OCI-LY7 (cell line): ENCODE data around the gene BSPRY. TPM values are rescaled to one million over a fixed set of nuclear protein-coding genes. Genes with fewer than 3 reads are reported as not detected.

Source experiments
- BruUV-seq: library from RNA; stranded (reverse); fragments of 400-500 nt; replicated peaks from 2 replicates; lab custom pipeline; 2021; lab: Mats Ljungman, UMichigan
- CTCF ChIA-PET: fragments of 300-600 bp; sonication (Branson Sonifier 250); formaldehyde crosslinking; loops from one replicate; lab custom pipeline; 2022; ENCODE audit warnings: antibody characterized with exemption; ENCODE audit not compliant: unreplicated experiment; lab: Charles Lee
- POLR2A ChIA-PET: fragments of 300-600 bp; sonication (Branson Sonifier 250); formaldehyde crosslinking; loops from one replicate; lab custom pipeline; 2022; ENCODE audit warnings: antibody characterized with exemption; lab: Charles Lee
- DNase-seq: peaks from one replicate; pipeline ENCODE4 v3.0.0-alpha.2; 2015; ENCODE audit warnings: low spot score
- H2AFZ ChIP-seq: fragments of 200-600 bp; sonication (generic), shearing (Covaris generic); 2 replicates; pipeline ENCODE4 v1.6.1; 2014; ENCODE audit warnings: mild to moderate bottlenecking, antibody characterized with exemption, low read length, moderate library complexity
- H3K27ac ChIP-seq: fragments of 200-600 bp; sonication (generic); 2 replicates; pipeline ENCODE4 v1.5.1; 2014; ENCODE audit warnings: mixed run types, low read depth, mild to moderate bottlenecking, moderate library complexity, low read length, inconsistent platforms; ENCODE audit not compliant: poor library complexity, severe bottlenecking
- H3K36me3 ChIP-seq: fragments of 200-600 bp; sonication (generic); 2 replicates; pipeline ENCODE4 v1.6.1; 2014; ENCODE audit warnings: mild to moderate bottlenecking, antibody characterized with exemption, low read length, moderate library complexity, mixed read lengths; ENCODE audit not compliant: insufficient read depth
- H3K4me1 ChIP-seq: fragments of 200-600 bp; sonication (generic); 2 replicates; pipeline ENCODE4 v1.5.1; 2014; ENCODE audit warnings: mild to moderate bottlenecking, low read length; ENCODE audit not compliant: insufficient read depth, poor library complexity, severe bottlenecking
- H3K4me2 ChIP-seq: fragments of 200-600 bp; sonication (generic); 2 replicates; pipeline ENCODE4 v1.6.1; 2014; ENCODE audit warnings: mild to moderate bottlenecking, low read length
- H3K4me3 ChIP-seq: fragments of 200-600 bp; sonication (generic); 2 replicates; pipeline ENCODE4 v1.5.1; 2014; ENCODE audit warnings: mild to moderate bottlenecking, low read depth, low read length; ENCODE audit not compliant: poor library complexity, severe bottlenecking
- H3K79me2 ChIP-seq: fragments of 200-600 bp; sonication (generic); 2 replicates; pipeline ENCODE4 v1.6.1; 2016; ENCODE audit warnings: low read depth, mild to moderate bottlenecking, low read length, moderate library complexity, mixed read lengths; ENCODE audit not compliant: insufficient read depth
- H3K9me2 ChIP-seq: fragments of 200-600 bp; sonication (generic); 2 replicates; pipeline ENCODE4 v1.6.1; 2016; ENCODE audit warnings: mild to moderate bottlenecking, low read length, mixed read lengths; ENCODE audit not compliant: insufficient read depth
- H3K9me3 ChIP-seq: fragments of 200-600 bp; sonication (generic); 2 replicates; pipeline ENCODE4 v1.6.1; 2014; ENCODE audit warnings: mild to moderate bottlenecking, mixed run types, low read length, mixed read lengths
- H4K20me1 ChIP-seq: fragments of 200-600 bp; sonication (generic); 2 replicates; pipeline ENCODE4 v1.6.1; 2014; ENCODE audit warnings: mild to moderate bottlenecking, antibody characterized with exemption, low read length, moderate library complexity, mixed read lengths; ENCODE audit not compliant: insufficient read depth
- EZH2phosphoT487 ChIP-seq: fragments of 200-600 bp; sonication (generic); IDR thresholded peaks from 2 replicates; pipeline ENCODE4 v1.6.1; 2018; ENCODE audit warnings: low read depth, borderline replicate concordance, mild to moderate bottlenecking, mixed run types, antibody characterized with exemption, low read length, moderate library complexity, mixed read lengths
- intact Hi-C: fragments of 100-400 bp; cut with micrococcal nuclease; formaldehyde crosslinking; loops from one replicate; pipeline ENCODE4 v1.10.0; 2022; ENCODE audit not compliant: unreplicated experiment
- total RNA-seq, 2 experiments: library from RNA; depleted of rRNA in 1 of 2; stranded (reverse); fragments of >200 nt in 1 of 2; shearing (Covaris generic) in 1 of 2; gene quantifications; 2 replicates each; pipeline ENCODE4 v1.2.3, GENCODE V29; 2014 to 2022
- TF ChIP-seq, protein P1 (sequence below): fragments of 200-600 bp; sonication (generic); conservative IDR thresholded peaks from 2 replicates; pipeline ENCODE4 v1.5.1; 2014; ENCODE audit warnings: mild to moderate bottlenecking, antibody characterized with exemption, low read length, moderate library complexity, mixed read lengths

BSPRY gene
- total RNA-seq, 2 experiments from 2014 or later, result 0.54 to 0.82 TPM

DNA sequence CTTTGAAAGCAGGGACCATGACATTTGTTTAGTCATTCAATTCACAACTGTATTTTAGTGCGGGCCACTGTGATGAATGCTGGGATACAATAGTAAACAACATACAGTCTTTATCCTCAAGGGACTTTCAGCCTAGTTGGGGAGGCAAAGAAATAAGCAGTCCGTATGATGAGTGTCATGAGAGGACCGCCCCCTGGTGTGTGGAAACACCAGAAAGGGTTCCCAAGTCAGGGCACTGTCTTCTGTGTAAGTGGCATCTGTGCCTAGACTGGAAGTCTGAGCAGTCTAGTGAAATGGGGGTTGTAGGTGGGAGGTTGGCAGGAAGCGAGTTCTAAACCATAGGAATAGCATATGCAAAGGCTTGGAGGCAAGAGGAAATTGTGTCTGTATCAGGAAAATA lies 68.0 kb downstream of the BSPRY start:
- H3K9me2 ChIP-seq, result no peaks in the 10 kb centered on the region
- no peak overlapping the region for H3K4me3 ChIP-seq
- intact Hi-C loops, result loop anchor here (10.0 kb wide), 1 partner anchor 957 kb away; no protein-coding TSS in a partner anchor
- H3K79me2 ChIP-seq, result no peaks in the 10 kb centered on the region
- peak overlapping the region; percentile 68 for H3K4me2 ChIP-seq
- CTCF ChIA-PET, result interaction anchor here (0.5 kb wide), 1 partner anchor 16 kb away, joined by 3 read pairs; the partner anchor contains the start of gene ALAD
- DNase-seq, result peak; percentile 23
- H3K27ac ChIP-seq, result peak overlapping the region; percentile 90
- no peaks in the 10 kb centered on the region for H3K36me3 ChIP-seq
- TF ChIP-seq, protein P1, sequence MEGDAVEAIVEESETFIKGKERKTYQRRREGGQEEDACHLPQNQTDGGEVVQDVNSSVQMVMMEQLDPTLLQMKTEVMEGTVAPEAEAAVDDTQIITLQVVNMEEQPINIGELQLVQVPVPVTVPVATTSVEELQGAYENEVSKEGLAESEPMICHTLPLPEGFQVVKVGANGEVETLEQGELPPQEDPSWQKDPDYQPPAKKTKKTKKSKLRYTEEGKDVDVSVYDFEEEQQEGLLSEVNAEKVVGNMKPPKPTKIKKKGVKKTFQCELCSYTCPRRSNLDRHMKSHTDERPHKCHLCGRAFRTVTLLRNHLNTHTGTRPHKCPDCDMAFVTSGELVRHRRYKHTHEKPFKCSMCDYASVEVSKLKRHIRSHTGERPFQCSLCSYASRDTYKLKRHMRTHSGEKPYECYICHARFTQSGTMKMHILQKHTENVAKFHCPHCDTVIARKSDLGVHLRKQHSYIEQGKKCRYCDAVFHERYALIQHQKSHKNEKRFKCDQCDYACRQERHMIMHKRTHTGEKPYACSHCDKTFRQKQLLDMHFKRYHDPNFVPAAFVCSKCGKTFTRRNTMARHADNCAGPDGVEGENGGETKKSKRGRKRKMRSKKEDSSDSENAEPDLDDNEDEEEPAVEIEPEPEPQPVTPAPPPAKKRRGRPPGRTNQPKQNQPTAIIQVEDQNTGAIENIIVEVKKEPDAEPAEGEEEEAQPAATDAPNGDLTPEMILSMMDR, result peak; percentile 48
- TF ChIP-seq EZH2phosphoT487, result no peak
- no TSS peak for BruUV-seq
- no peaks in the 10 kb centered on the region for H4K20me1 ChIP-seq
- H3K4me1 ChIP-seq, result peaks cover 36% of the 10 kb centered on the region
- no peaks in the 10 kb centered on the region for H3K9me3 ChIP-seq
- POLR2A ChIA-PET, result interaction anchor here (1.4 to 1.9 kb wide), 2 partner anchors 14 to 58 kb away, joined by 4 to 6 read pairs; no protein-coding TSS in a partner anchor
- peak overlapping the region; percentile 88; the same call in 1 of the 2 replicates for H2AFZ ChIP-seq

Other genes with a start within 250 kb of the BSPRY start
- 0.70 and 2.7 TPM in 2 replicates for gene SLC31A2, start 198.5 kb upstream of the BSPRY start, total RNA-seq (2014; rRNA removed; shearing (Covaris generic))
- 1.3 and 2.2 TPM in 2 replicates for gene SLC31A2, start 198.5 kb upstream of the BSPRY start, total RNA-seq (2022)
- gene FKBP15, start 128.3 kb upstream of the BSPRY start, total RNA-seq (2014; rRNA removed; shearing (Covaris generic)), result 25.5 and 39.9 TPM in 2 replicates
- gene FKBP15, start 128.3 kb upstream of the BSPRY start, total RNA-seq (2022), result 47.3 and 58.0 TPM in 2 replicates
- gene SLC31A1, start 128.0 kb upstream of the BSPRY start, total RNA-seq (2014; rRNA removed; shearing (Covaris generic)), result 3.9 and 4.7 TPM in 2 replicates
- 12.4 and 16.7 TPM in 2 replicates for gene SLC31A1, start 128.0 kb upstream of the BSPRY start, total RNA-seq (2022)
- gene CDC26, start 74.0 kb upstream of the BSPRY start, total RNA-seq (2014; rRNA removed; shearing (Covaris generic)), result 29.9 and 42.5 TPM in 2 replicates
- gene CDC26, start 74.0 kb upstream of the BSPRY start, total RNA-seq (2022), result 39.7 and 39.9 TPM in 2 replicates
- gene PRPF4, start 73.9 kb upstream of the BSPRY start, total RNA-seq (2014; rRNA removed; shearing (Covaris generic)), result 27.4 and 27.8 TPM in 2 replicates
- 35.8 and 39.9 TPM in 2 replicates for gene PRPF4, start 73.9 kb upstream of the BSPRY start, total RNA-seq (2022)
- not detected in 2 replicates for gene RNF183, start 46.2 kb upstream of the BSPRY start, total RNA-seq (2014; rRNA removed; shearing (Covaris generic))
- gene RNF183, start 46.2 kb upstream of the BSPRY start, total RNA-seq (2022), result not detected in 2 replicates
- gene WDR31, start 9.3 kb upstream of the BSPRY start, total RNA-seq (2014; rRNA removed; shearing (Covaris generic)), result 0.19 and 0.54 TPM in 2 replicates
- gene WDR31, start 9.3 kb upstream of the BSPRY start, total RNA-seq (2022), result 1.2 and 1.4 TPM in 2 replicates
- gene HDHD3, start 27.4 kb downstream of the BSPRY start, total RNA-seq (2014; rRNA removed; shearing (Covaris generic)), result 11.9 and 18.1 TPM in 2 replicates
- gene HDHD3, start 27.4 kb downstream of the BSPRY start, total RNA-seq (2022), result 16.0 and 16.7 TPM in 2 replicates
- 14.3 and 19.8 TPM in 2 replicates for gene ALAD, start 51.7 kb downstream of the BSPRY start, total RNA-seq (2014; rRNA removed; shearing (Covaris generic))
- 26.3 and 26.6 TPM in 2 replicates for gene ALAD, start 51.7 kb downstream of the BSPRY start, total RNA-seq (2022)
- 108 and 132 TPM in 2 replicates for gene POLE3, start 61.1 kb downstream of the BSPRY start, total RNA-seq (2014; rRNA removed; shearing (Covaris generic))
- 118 and 130 TPM in 2 replicates for gene POLE3, start 61.1 kb downstream of the BSPRY start, total RNA-seq (2022)
- 1.8 and 3.0 TPM in 2 replicates for gene C9orf43, start 61.2 kb downstream of the BSPRY start, total RNA-seq (2014; rRNA removed; shearing (Covaris generic))
- gene C9orf43, start 61.2 kb downstream of the BSPRY start, total RNA-seq (2022), result 1.8 and 2.9 TPM in 2 replicates
- 11.7 and 22.8 TPM in 2 replicates for gene RGS3, start 114.2 kb downstream of the BSPRY start, total RNA-seq (2014; rRNA removed; shearing (Covaris generic))
- gene RGS3, start 114.2 kb downstream of the BSPRY start, total RNA-seq (2022), result 22.5 and 32.9 TPM in 2 replicates